HG03378 (cell line): ENCODE measurements around the gene TBC1D5.
"Not testable (repeated sequence)": the region's sequence is repeated elsewhere in the genome, so short reads cannot be mapped to it uniquely, and the experiment has no call there.

Source experiments
- ATAC-seq: cut with Tn5 transposase; IDR thresholded peaks from one replicate; pipeline ENCODE4 v1.9.1; 2021; ENCODE audit warnings: mild to moderate bottlenecking, moderate library complexity; ENCODE audit not compliant: unreplicated experiment

TBC1D5 gene

DNA sequence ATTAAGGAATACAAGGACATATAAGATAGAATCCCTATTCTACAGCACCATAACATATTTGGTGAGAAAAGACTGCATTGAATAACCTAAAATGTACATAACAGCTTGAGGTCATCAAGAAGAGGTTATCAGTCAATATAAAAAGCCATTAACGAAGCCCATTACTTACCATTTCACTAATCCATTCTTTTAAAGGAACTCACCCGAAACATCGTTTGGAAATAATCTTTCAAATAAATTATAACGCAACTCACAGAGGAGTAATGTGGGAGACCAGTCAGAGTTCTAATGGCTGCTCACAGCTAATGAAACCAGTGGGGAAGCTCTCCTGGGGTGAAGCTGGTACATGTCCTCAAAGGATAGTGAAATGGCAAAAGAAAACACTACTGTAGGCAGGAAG, 188.4 kb downstream of the TBC1D5 start:
- ATAC-seq, result no peak

DNA sequence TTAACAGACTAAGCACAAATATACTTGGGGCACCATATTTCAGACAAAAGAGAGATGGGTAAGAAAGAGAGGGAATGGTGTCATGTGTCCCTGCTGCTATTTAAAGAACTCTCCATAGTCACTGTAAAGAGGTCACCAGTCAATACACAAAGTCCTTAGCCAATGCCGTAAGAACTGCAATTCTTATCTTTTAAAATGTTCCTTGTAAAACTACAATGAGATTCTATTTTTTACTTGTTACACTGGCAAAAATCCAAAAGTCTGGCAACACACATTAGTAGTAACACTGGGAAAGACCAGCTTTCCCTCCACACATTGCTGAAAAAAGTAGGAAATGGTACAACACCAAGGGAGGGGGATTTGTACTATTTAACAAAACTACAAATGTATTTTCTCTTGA, 189.4 kb downstream of the TBC1D5 start:
- ATAC-seq, result no peak

DNA sequence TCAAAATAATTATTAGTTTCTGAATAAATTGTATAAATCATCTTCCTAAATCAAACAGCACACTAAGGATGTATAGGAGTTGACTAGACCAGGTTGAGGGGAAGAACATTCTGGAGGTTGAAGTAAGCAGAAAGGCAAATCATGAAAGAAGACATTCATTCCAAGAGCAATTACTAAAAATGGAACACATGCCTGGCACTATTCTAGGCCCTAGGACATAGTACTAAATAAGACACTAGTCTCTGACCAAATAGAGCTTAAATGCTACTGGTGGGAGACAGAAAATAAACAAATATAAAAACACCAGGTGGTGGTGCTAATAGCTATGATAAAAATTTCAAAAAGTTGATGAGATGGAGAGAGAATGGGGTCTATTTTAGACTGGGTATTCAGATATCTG, 190.1 kb downstream of the TBC1D5 start:
- ATAC-seq, result no peak

DNA sequence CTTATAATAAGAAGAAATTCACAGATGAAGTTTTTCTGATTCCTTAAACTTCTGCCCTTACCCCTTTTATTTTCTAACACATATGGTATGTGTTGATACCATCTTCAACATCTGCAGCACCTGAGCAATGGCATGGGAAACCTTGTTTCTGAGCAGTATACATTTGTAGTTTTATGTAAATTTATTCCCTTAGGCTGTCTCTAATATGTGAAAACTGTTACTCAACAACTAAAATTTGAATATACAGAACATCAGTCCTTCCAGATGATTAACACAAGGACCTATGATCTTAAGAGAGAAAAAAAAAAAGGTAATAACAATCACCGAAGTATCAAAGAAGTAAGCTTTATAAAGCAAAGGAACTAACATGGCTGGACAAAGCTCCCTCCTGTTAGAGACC, 190.5 kb downstream of the TBC1D5 start:
- no peak for ATAC-seq

DNA sequence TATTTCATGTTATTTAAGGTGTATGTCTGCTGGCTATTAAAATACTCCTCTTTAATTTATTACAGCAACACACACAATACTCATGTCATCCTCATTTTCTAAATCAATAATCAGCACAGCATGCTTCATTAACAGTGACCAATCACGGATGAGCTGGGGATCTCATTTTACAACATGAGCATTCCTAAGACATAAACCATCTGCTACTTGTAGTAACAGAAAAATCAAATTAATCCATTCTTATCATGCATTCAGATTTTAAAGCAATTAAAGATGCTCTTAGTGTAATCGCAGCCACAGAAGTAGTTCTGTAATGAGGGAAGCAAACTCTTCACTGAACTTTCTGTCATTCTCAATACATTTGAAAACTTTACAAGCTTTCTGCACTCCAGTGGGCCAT, 191.1 kb downstream of the TBC1D5 start:
- no peak for ATAC-seq

DNA sequence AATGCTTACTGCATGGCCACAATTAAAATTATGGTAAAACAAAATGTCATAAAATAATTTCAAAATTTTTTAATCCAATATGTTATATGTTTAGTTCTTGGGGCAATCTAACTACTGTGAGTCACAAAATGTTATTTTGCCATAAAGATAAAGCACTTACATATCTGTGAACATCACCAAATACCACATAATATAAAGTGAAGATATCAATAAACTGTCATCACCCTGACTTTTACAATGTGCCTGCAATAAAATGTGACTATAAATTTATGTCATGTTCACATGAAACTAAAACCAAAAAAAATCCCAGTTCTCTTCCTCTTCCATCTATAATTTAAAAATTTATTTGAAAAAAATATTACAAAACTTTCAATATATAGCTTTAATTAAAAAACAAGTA, 191.8 kb downstream of the TBC1D5 start:
- ATAC-seq, result no peak

DNA sequence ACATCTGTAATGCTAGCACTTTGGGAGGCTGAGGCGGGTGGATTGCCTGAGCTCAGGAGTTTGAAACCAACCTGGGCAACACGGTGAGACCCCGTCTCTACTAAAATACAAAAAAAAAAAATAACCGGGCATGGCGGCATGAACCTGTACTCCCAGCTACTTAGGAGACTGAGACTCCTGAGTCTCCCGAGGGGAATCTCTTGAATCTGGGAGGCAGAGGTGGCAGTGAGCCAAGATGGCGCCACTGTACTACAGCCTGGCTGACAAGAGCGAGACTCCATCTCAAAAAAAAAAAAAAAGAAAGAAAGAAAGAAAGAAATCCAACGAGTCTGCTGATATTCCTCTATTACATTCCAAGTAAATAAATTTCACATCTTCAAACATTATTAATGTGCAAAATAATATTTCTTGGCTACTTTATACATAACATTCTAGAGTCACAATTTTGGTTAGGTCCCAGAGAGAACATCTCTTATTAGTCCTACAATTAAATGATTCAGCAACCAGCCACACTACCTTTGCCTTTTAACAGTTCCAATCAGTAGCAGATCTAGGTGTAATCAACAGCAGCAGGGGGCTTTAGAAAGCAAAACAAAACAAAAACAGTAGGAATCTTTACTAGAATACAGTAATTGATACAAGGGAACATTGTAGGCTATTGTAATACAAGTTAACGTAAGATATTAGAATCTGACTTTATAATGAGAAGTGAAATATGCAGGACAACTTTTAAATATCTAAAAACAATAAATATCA, 195.8 kb downstream of the TBC1D5 start:
- ATAC-seq, result no peak

DNA sequence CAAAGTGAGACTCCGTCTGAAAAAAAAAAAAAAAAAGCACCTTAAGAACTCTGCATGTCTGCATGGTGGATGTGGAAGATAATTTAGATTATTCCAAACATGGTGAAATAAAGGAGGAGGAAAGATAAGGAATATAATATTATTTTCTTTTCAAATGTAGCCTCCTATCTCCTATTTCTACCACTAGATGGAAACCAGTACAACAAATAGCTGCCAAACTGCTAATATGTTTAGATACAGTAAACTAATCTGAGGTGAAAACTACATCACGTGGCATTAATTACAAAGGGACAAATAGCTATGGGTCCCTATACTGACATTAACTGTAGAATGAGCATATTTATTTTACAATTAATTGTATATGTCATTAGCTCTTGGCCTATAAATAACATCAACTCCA, 197.8 kb downstream of the TBC1D5 start:
- ATAC-seq, result no peak

DNA sequence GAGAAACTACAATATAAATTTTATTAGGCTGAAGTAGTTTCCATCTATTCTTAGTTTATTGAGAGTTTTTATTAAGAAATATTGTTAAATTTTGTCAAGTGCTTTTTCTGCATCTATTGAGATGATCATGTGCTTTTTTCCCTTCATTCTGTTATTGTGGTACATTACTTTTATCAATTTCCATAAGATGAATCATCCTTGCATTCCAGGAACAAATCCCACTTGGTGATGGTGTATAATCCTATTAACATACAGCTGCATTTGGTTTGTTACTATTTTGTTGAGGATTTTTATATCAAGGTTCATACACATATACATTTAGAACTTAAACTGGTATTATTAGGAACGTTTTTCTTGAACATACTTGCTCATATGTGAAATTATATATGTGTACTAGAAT, 199.8 kb downstream of the TBC1D5 start:
- no peak for ATAC-seq

DNA sequence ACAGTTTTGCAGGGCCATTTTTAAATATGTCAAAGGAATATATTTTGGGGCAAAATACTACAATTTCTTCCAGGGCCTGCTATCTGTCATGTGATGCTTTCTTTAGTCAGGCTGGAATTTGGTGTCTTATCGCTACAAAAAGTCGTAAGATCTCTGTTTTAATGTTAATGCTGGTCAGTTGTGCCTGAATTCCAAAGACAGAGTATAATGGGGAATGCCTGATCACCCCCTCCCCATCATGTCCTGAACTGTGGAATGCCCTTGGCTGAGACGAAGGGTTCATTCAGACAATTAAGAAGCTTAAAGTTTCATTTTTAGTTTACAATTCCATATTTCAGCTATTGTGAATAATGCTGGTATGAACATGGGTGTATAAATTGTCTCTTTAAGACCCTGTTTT, 203.0 kb downstream of the TBC1D5 start:
- ATAC-seq, result no peak

DNA sequence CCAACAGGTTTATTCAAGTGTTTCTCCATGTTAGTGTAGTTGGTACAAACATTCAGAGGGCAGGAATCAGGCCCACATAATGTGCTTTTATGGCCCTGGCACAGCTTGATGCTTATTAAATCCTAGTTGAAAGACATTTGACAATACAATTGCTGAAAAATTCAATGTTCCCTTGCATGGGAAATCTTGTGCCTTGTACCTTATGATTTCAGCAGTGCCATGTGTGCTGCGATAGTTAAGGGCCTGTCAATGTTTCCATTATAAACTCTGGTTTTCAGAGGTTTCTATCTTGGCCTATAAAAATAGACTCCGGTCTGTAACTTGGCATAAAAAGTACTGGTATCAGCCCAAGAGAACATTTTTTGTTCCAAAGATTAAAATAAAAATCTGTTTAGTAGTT, 207.2 kb downstream of the TBC1D5 start:
- ATAC-seq, result no peak

DNA sequence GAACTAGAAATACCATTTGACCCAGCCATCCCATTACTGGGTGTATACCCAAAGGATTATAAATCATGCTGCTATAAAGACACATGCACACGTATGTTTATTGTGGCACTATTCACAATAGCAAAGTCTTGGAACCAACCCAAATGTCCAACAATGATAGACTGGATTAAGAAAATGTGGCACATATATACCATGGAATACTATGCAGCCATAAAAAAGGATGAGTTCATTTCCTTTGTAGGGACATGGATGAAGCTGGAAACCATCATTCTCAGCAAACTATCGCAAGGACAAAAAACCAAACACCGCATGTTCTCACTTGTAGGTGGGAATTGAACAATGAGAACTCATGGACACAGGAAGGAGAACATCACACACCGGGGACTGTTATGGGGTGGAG, 210.0 kb downstream of the TBC1D5 start:
- not testable (repeated sequence) for ATAC-seq

DNA sequence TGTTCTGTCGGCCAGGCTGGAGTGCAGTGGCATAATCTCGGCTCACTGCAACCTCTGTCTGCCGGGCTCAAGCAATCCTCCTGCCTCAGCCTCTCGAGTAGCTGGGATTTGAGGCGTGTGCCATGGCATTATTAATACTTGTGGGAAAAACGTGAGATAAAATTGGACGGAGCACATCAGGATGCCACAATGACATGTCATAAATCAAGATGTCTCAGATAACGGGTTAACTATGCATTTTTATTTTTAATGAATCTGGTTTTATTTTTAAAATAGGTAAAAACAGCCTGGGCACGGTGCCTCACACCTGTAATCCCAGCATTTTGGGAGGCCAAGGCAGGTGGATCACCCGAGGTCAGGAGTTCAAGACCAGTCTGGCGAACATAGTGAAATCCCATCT, 212.8 kb downstream of the TBC1D5 start:
- ATAC-seq, result no peak

DNA sequence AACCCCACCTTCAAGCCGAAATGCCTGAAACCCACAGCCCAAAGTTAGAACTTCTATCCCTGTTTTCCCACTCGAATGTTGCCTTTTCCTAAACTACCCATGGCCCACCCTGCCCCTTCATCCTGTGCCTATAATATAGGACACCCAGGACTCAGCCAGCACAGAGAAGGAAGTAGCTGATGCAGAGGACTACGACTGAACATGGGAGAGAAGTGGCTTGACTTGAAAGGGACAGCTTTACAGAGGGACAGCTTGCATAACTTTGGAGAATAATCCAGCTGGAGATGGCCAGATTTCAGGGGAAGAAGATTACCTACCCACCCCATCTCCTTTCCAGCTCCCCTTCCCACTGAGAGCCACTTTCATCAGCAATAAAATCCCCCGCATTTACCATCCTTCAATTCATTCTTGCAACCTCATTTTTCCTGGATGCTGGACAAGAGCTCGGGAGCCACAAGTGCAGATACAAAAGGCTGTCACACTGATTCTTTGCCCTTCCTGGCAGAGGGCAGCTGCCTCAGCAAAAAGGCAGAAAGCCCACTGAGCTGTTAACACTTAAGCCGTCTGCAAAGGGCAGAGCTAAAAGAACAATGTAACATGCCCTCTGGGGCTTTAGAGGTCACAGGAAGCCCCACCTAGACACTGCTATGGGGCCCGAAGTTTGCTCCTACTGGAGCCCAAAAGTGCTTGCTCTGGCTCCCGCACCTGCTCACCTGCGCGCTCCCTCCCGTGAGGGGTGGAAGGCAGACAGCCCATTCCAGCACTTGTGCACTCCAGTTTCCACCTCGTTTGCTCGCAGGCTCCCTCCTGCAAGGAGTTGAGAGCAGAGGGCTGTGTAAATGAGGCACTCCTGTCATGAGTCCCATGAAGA, 224.0 kb downstream of the TBC1D5 start:
- no peak for ATAC-seq

DNA sequence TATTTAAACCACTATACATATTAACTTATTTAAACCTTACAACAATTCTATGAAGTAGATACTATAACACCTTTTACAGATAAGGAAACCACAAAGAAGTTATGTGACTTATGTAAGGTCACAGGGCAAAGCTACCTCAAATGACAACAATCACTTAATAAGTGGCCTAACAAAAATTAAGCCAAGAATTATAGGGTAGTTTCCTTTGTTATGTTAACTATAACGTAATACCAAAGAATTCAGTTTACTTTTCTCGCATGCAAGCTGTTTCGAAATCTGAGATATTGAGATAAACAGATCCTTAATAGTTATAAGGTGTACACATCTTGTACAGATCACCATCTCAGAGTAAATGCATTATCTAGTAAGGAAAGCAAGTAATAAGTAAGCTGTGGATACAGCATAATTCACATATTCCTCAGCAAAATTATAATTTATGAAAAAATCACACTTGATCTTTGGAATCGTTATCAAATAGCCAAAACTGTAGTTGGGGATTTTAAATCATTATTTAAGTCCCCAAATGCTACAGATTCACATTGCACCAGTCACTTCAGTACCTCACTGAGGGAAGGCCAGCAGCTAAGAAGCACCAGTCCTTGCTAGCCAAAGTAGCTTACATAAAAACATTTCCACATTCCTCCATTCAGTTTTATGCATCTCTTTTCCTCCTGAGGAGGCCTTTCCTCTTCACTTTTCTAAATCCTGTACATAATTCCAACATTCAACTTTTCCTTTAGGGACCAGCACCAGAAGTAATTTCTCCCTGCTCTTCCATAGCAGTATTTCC, 226.8 kb downstream of the TBC1D5 start:
- ATAC-seq, result no peak

DNA sequence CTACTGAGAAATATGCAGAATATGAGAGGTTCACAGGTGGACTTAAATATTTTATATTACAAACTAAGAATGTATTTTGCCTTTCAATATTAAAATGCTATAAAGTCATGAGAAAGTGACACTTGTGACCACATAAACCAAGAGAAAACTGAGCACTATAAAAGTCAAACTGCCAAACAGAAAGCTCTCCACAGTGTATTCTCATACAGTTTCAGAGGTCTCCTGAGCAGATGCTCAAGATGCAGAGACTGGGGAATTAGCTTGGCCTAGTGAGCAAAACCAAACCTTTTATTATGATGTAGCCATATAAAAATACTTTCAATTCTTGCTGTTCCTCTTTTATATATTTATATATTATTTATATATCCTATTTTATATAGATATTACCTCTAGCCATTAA, 227.8 kb downstream of the TBC1D5 start:
- no peak for ATAC-seq

DNA sequence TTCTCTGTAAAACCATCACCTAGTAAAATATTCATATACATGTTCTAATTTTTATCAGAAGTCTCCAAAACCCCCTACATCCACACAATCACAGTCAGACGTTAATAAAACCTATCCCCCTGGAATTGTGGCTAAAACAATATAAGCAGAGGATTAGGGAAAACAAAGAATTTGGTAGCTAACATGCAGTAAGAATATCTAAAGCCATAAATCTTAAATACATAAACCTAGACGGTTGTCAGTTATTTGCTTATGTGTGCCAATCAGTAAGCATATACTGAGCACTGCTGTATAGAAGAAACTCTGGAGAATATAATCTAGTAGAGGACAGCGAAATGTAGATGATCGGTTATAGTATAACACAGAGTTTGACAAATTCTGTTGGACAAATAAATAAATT, 232.2 kb downstream of the TBC1D5 start:
- no peak for ATAC-seq

DNA sequence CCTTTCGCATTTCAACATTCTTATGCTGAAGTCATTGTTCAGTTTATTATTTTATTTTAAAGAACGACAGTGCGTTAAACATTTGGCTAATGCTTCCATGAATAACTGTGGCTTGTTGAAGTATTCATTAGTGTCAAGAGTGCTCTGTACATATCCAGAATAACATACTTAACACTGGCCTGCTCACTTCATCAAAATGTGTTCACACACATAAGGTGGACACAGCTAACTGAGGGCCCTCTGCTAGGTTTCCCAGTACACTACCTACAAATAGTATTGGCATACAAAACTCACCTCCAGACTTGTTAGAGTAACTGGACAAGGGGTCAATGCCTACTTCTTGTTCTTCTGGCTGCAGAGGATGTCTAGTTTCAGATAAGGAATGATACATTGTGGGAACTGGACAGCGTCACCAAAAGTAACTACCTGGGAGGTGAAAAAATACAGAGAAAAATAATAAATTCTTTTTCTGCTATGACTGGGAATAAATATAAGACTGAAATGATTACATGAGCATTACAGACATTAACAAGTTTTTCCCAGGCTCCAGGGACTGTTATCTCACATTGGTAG, 234.2 kb downstream of the TBC1D5 start:
- ATAC-seq, result no peak

DNA sequence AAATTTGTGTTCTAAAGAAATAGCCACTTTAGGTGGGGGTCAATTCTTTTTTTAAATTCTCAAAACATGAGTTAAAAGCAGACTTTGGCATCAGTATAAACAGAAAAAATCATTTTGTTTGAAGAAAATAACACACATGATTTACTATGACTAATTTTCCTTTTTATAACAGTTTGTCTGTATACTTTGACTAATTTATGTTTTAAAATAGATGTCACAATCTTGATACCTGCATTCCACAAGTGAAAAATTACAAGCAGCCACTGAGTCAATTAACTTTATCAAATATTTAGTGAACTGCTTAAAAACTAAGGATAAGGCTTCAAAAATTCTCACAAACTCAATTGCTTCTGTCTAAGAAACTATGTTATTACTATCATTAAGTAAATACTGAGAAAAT, 235.0 kb downstream of the TBC1D5 start:
- ATAC-seq, result no peak

DNA sequence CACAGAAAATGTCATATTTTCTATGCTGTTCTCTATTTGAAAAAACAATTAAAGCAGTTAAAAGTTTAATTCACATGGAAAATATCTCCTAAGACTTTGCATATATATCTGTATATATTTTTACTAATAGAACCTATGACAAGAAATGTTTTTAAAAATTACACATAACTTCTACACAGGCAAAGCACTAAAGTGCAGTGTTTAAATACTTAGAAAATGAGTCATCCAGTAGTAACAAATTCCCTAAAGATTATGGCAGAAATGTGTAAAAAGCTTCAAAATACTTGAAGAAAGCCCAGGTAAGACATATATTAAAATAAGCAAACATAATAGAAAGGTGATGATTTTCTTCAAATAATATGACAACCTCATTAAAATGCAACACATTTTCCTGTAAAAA, 236.6 kb downstream of the TBC1D5 start:
- ATAC-seq, result no peak

DNA sequence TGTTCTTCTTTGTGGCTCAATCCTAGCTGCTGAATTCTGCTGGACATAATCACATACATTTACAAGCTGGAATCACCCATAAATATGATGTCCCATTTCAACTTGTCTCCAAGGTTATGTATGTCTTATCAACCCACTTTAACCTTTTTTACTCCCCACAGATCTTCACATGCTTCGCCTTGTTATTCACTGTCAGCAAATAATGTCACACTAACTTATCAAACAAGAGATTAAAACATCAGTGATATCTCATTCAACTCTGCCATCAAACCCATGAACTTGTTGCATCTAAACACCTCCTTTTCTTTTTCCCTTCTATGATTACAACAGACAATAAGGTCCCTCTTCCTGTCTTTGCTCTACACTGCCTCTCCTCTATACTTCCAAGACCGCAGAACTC, 240.7 kb downstream of the TBC1D5 start:
- no peak for ATAC-seq
